ENCODE measurements around the gene LSM3. TPM values are rescaled to one million over a fixed set of nuclear protein-coding genes. Genes with fewer than 3 reads are reported as not detected.

The LSM3 gene
- total RNA-seq, 1 donor from 2014 or later, result 9.5 TPM

- H3K4me3 ChIP-seq (ENCODE audit: insufficient read depth, low read depth, low read length), result no peak overlapping the region
- H3K4me1 ChIP-seq (ENCODE audit: insufficient read depth, low read length), result peaks cover 24% of the 10 kb centered on the region
- no peaks in the 10 kb centered on the region for H3K27me3 ChIP-seq (ENCODE audit: insufficient read depth, low read length)
- no peak overlapping the region for H3K27ac ChIP-seq (ENCODE audit: low read depth, low read length)
- Mint-ChIP-seq H3K4me1 (ENCODE audit: low read depth, unreplicated experiment) (peaks cover 15% of the 10 kb centered on the region), H3K36me3 (ENCODE audit: low read depth, unreplicated experiment) (no peaks in the 10 kb centered on the region), H3K27ac (ENCODE audit: unreplicated experiment) (no peak overlapping the region), H3K4me3 (ENCODE audit: unreplicated experiment) (no peak overlapping the region), H3K27me3 (ENCODE audit: low read depth, unreplicated experiment) (peaks cover 2% of the 10 kb centered on the region), H3K9me3 (ENCODE audit: unreplicated experiment) (no peaks in the 10 kb centered on the region)
- TF ChIP-seq EZH2 (IDR thresholded peaks at IDR 0.05; ENCODE audit: insufficient read depth, low read length) (no peak), CTCF (IDR thresholded peaks at IDR 0.05; ENCODE audit: insufficient read depth, low read depth, low read length) (peak; percentile 92)
- peak overlapping the region; percentile 22 for H3K4me2 ChIP-seq (ENCODE audit: low read length)
- H3K9me3 ChIP-seq (ENCODE audit: insufficient read depth, low read depth, low read length), result no peaks in the 10 kb centered on the region
- H2AFZ ChIP-seq (ENCODE audit: low read depth, low read length), result no peak overlapping the region
- no peaks in the 10 kb centered on the region for H4K20me1 ChIP-seq (ENCODE audit: insufficient read depth, low read length)
- peak; percentile 63 for DNase-seq (ENCODE audit: low read depth)
- H3K9ac ChIP-seq (ENCODE audit: low read length), result no peak overlapping the region
- H3K36me3 ChIP-seq (ENCODE audit: insufficient read depth, low read length), result peaks cover 6% of the 10 kb centered on the region
- no peak for FAIRE-seq
- no peaks in the 10 kb centered on the region for H3K79me2 ChIP-seq (ENCODE audit: insufficient read depth, low read length)
These were observed 25.0 kb downstream of the LSM3 start for GRCh38 chr3:14203521-14204079.

GRCh38 chr3:14204515-14205284 is 26.1 kb downstream of the LSM3 start:
- TF ChIP-seq EZH2 (IDR thresholded peaks at IDR 0.05; ENCODE audit: insufficient read depth, low read length), result no peak
- no peak for TF ChIP-seq CTCF (IDR thresholded peaks at IDR 0.05; ENCODE audit: insufficient read depth, low read depth, low read length)
- no peak overlapping the region for H3K4me3 ChIP-seq (ENCODE audit: insufficient read depth, low read depth, low read length)
- no peaks in the 10 kb centered on the region for H3K36me3 Mint-ChIP-seq (ENCODE audit: low read depth, unreplicated experiment)
- no peaks in the 10 kb centered on the region for H3K79me2 ChIP-seq (ENCODE audit: insufficient read depth, low read length)
- H3K9ac ChIP-seq (ENCODE audit: low read length), result no peak overlapping the region
- peaks cover 2% of the 10 kb centered on the region for H3K27me3 Mint-ChIP-seq (ENCODE audit: low read depth, unreplicated experiment)
- no peaks in the 10 kb centered on the region for H4K20me1 ChIP-seq (ENCODE audit: insufficient read depth, low read length)
- FAIRE-seq, result no peak
- no peak overlapping the region for H3K27ac ChIP-seq (ENCODE audit: low read depth, low read length)
- no peaks in the 10 kb centered on the region for H3K36me3 ChIP-seq (ENCODE audit: insufficient read depth, low read length)
- DNase-seq (ENCODE audit: low read depth), result peak; percentile 63
- H2AFZ ChIP-seq (ENCODE audit: low read depth, low read length), result no peak overlapping the region
- H3K27me3 ChIP-seq (ENCODE audit: insufficient read depth, low read length), result no peaks in the 10 kb centered on the region
- H3K4me1 Mint-ChIP-seq (ENCODE audit: low read depth, unreplicated experiment), result peaks cover 18% of the 10 kb centered on the region
- H3K4me2 ChIP-seq (ENCODE audit: low read length), result no peak overlapping the region
- H3K4me3 Mint-ChIP-seq (ENCODE audit: unreplicated experiment), result no peak overlapping the region
- H3K9me3 ChIP-seq (ENCODE audit: insufficient read depth, low read depth, low read length), result no peaks in the 10 kb centered on the region
- no peaks in the 10 kb centered on the region for H3K9me3 Mint-ChIP-seq (ENCODE audit: unreplicated experiment)
- H3K4me1 ChIP-seq (ENCODE audit: insufficient read depth, low read length), result peaks cover 34% of the 10 kb centered on the region
- H3K27ac Mint-ChIP-seq (ENCODE audit: unreplicated experiment), result no peak overlapping the region

Measured in astrocyte (in vitro differentiated cells and primary cell).